T-helper 1 cell (primary cell): ENCODE measurements around the gene ADGRL2.

ENCODE experiments used
- DNase-seq, 5 donors: peaks; one replicate each; pipeline ENCODE4 v3.0.0-alpha.2; 2012 to 2020

The ADGRL2 gene

GRCh38 chr1:81920886-81921285, 120.2 kb downstream of the ADGRL2 start:
- no peak for DNase-seq

DNA sequence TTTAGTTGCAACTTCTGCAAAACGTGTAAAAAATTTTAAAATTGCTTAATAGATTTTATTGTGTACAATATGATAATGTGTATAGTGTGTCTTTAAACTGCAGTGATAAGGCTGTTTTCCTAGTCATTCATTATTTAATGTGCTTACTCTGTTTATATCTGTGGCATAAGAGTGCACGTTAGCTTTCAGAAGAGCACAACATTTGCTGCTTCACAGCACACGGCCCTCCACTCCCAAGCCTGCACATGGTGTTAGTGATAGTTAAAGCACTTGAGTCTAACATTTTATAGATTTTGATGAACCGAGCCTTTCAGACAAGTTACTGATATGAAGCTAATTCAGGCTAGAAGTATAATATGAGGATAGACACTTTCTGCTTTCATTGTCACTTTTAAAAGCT, 120.6 kb downstream of the ADGRL2 start:
- no peak for DNase-seq

DNA sequence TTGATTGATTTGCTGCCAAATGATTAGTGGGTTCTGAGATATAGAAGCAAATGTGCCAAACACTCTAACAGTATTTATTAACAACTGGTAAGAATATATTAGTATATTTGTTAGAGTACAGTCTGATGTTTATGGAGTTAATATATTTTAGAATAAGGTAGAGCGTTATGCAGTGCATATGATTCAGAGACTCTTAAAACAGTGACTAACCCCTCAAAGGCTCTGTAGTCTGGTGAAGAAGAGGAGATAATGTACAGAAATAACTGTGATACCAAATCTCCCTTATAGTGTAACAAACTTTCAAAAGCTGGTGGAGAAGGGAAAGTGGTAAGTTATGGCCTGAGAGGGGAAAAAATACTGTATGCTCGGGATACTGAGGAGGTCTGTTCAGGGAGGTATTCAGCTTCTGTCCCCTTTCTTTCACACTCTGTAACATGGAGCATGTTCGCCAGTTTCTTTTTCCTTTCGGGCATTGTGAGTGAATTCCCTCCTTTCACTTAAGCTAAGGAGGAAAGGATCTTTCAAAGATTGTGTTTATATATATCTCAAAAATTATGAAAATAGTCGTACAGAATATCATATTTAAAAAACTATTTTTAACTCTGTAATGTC, 121.2 kb downstream of the ADGRL2 start:
- DNase-seq = no peak

GRCh38 chr1:81922955-81923354, 122.2 kb downstream of the ADGRL2 start:
- no peak for DNase-seq

DNA sequence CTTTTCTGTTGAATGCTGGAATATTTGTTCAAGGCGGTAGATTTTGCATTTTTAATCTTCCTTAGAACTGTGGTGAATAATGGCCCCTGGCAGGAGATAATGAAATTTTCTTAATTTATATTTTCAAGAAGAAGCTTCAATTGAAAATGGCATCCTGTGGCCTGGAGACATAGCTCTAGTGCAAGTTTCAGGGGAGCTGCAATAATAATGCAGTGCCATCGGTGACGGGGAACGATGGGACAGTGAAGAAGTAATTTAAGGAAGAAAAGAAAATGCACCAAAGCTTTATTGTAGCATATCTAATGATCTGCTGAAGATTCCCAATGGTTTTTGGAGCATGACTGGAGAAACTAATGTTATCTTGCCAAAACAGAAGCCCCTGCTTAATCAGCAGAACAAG, 128.4 kb downstream of the ADGRL2 start:
- DNase-seq = no peak

- no peak for DNase-seq
Measured at GRCh38 chr1:81936853-81937252, 136.1 kb downstream of the ADGRL2 start.

- DNase-seq = no peak
Measured at GRCh38 chr1:81937791-81938450, 137.2 kb downstream of the ADGRL2 start.

GRCh38 chr1:81948495-81948894, 147.8 kb downstream of the ADGRL2 start:
- no peak for DNase-seq

DNA sequence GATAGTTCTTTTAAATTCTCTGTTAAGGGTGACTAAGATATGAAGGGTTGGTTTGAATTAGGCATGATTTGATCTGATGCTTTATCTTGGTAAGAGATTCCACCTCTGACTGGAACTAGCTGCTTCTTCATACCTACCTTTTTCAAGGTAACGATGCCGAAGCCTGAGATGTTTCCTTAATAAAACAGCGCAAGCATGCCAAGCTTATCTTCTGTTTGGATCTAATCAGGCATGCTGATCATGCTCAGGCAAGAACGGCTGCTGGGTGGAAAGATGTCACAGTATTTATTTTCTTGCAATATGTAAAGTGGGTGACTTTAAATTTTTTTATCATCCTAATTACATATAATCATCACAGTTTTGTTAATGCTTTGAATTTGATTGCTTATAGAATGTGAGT, 148.7 kb downstream of the ADGRL2 start:
- no peak for DNase-seq

DNA sequence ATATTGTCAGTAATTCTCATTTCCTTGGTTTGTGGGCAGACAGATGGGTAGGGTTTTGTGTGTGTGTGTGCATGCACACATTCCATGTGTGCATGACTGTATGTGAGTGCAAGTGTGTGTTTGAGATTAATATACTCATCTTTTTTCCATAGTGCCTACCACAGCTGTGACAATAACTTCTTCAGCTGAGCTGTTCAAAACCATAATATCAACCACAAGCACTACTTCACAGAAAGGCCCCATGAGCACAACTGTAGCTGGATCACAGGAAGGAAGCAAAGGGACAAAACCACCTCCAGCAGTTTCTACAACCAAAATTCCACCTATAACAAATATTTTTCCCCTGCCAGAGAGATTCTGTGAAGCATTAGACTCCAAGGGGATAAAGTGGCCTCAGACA, 149.3 kb downstream of the ADGRL2 start:
- DNase-seq = no peak

DNA sequence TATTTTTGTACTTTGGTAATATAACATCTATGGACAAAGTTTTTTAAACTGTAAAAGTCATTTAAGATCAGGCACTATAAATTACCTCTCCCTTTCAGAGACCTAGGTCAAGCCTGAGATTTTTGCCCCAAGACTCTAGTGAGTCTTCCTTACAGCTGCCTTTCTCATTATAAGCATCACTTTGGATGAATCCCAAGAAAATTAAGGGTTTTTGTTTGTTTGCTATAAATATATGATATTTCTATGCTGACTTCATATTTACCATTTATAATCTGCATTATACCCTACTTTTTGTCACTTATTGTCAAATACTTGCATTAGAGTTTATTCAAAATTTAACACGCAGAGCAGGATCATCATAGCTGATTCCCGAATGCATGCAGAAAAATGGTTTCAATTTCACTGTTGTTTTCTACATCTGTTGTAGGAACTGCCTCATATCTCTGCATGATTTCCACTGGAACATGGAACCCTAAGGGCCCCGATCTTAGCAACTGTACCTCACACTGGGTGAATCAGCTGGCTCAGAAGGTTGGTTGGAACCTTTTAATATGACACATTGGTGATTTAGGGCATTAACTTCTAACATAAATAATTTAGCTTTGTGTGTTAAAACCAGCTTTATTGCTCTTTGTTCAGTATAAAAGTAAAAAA, 150.0 kb downstream of the ADGRL2 start:
- no peak for DNase-seq

DNA sequence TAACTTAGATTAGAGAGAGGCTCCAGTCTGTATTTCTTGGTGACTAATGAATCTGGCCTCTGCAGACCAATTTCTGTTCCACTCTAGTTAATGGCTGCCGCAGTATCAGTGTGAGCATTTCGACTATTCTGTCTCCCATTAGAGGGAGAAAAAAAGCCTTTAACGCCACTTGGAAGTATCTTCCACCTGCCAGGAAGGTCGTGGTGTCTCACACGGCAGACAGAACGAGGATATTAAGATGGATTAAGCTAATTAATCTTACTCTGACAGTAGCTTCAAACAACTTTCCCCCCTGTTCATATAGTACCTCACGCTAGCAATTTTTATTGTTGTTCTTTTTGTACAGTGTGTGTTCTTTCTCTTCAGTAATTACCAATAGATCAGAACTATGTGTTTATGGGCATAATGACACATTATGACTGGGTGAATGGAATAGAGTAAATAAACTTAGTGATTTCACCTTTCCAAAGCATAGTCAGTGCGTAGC, 153.8 kb downstream of the ADGRL2 start:
- DNase-seq = no peak

DNA sequence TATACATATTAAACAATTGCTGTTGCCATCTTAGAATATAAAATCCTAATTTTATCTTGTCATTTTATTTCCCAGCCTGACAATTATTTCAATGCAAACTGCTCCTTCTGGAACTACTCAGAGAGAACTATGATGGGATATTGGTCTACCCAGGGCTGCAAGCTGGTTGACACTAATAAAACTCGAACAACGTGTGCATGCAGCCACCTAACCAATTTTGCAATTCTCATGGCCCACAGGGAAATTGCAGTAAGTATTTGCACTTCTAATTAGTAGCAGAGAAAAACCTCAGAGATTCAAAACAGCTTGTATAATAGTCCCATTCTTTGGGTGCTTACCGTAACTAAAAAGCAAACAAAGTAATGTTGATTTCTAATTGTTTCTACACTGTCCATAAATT, 167.2 kb downstream of the ADGRL2 start:
- DNase-seq = no peak

DNA sequence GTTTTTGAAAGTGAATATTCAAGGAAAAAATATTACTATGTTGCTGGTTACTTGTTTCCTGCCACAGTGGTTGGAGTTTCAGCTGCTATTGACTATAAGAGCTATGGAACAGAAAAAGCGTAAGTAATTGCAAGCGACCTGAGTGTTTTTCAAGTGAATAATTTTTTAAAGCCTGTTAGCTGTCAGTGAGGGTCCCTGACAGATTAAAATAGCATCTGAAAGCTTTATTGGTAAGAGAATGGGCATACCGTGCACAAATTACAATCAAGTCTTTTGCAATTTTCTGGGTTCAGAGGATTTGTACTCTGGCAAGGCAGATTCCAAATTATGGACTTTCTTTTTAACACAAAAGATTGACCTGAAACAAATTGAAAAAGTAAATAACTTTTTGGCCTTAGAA, 169.7 kb downstream of the ADGRL2 start:
- no peak for DNase-seq

GRCh38 chr1:81974222-81974841, 173.6 kb downstream of the ADGRL2 start:
- DNase-seq = no peak

- DNase-seq = no peak
Measured at GRCh38 chr1:81974883-81975555, 174.3 kb downstream of the ADGRL2 start.

DNA sequence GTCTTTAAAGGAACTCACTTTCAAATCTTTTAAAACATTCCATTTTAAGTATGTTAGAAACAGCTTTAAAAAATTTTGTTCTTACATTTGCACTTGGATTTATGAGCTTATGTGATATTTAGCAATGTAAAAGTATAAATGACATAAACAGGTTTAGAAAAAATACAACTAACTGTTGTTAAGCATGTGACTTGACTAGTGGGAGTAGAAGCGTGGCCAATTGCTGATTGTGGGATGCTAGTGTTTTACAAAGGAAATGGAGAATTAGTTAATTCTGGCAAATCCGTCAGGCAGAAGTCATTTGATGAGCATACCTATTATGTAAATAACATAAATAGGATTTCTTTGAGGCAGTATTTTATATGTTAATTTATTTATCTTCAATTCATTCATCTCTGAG, 175.8 kb downstream of the ADGRL2 start:
- DNase-seq = no peak

GRCh38 chr1:81978945-81979344, 178.2 kb downstream of the ADGRL2 start:
- no peak for DNase-seq

DNA sequence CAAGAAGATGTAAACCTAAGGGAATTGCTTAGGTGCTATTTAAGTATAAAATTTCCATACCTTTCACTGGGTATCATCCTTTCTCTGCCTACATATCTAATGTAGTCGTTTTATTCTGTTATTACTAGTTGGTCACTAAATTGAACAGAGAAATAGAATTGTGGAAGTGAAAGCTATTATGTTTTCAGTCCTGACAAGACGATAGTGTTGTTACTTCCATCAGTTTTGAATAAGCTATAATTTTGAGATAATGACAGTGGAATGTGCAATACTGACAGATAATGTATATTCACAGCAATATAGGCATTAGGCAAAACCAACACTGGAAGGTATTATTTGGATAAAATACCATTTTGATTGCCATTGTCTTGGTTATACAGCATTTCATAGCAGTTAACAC, 181.8 kb downstream of the ADGRL2 start:
- DNase-seq = no peak

DNA sequence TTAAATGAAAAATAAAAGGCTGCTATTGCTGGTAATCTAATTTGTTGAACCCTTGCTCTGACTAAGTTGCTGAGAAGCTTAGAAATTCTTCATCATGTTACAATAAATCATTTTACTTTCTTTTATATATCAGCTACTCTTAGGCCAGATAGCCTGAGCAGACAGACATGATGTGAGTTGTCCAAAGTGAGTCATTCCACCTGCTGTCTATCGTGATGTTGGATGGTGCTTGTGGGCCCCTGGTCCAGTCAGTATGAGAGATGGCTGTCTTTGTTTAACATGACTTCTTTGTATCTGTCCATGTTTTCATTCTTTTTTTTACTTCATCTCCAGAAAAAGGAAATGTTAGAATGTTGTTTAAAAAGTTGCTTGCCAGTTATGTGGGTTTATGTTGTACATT, 188.8 kb downstream of the ADGRL2 start:
- no peak for DNase-seq

GRCh38 chr1:81990241-81990640, 189.5 kb downstream of the ADGRL2 start:
- no peak for DNase-seq

- no peak for DNase-seq
Measured at GRCh38 chr1:81998165-81998564, 197.4 kb downstream of the ADGRL2 start.

GRCh38 chr1:81999364-81999763, 198.6 kb downstream of the ADGRL2 start:
- DNase-seq = no peak
